ENCODE data around the gene PSPN. TPM values are rescaled to one million over a fixed set of nuclear protein-coding genes. Genes with fewer than 3 reads are reported as not detected.
A peak's percentile ranks its signal among the peaks of the same experiment; 100 is the strongest.

PSPN gene
- total RNA-seq, 6 experiments from 2014 or later, result 1.1 to 2.0 (median 1.5) TPM

GRCh38 chr19:6421075-6422014 lies 45.6 kb upstream of the PSPN start:
- H3K9me3 Mint-ChIP-seq, result no peaks in the 10 kb centered on the region
- H3K27me3 Mint-ChIP-seq (ENCODE audit: insufficient read depth), result peaks cover 5% of the 10 kb centered on the region; the same call in 1 of the 2 replicates
- peak overlapping the region; percentile 34; the same call in 1 of the 2 replicates for H3K27ac Mint-ChIP-seq
- peaks cover 26% of the 10 kb centered on the region for H3K4me1 Mint-ChIP-seq (ENCODE audit: low read depth)
- DNase-seq, result no peak
- H3K4me3 Mint-ChIP-seq, result no peak overlapping the region
- TF ChIP-seq CTCF (IDR thresholded peaks at IDR 0.05), result no peak
- peaks cover 23% of the 10 kb centered on the region for H3K36me3 Mint-ChIP-seq (ENCODE audit: low read depth)

- no peak overlapping the region for H3K4me3 Mint-ChIP-seq
- no peak overlapping the region for H3K27ac Mint-ChIP-seq
- H3K36me3 Mint-ChIP-seq (ENCODE audit: low read depth), result peaks cover 18% of the 10 kb centered on the region
- no peaks in the 10 kb centered on the region for H3K9me3 Mint-ChIP-seq
- DNase-seq, result no peak
- no peak for TF ChIP-seq CTCF (IDR thresholded peaks at IDR 0.05)
- peaks cover 17% of the 10 kb centered on the region for H3K4me1 Mint-ChIP-seq (ENCODE audit: low read depth)
- peaks cover 1% of the 10 kb centered on the region; the same call in 1 of the 2 replicates for H3K27me3 Mint-ChIP-seq (ENCODE audit: insufficient read depth)
Measured at GRCh38 chr19:6418562-6418932, 42.8 kb upstream of the PSPN start.

DNA sequence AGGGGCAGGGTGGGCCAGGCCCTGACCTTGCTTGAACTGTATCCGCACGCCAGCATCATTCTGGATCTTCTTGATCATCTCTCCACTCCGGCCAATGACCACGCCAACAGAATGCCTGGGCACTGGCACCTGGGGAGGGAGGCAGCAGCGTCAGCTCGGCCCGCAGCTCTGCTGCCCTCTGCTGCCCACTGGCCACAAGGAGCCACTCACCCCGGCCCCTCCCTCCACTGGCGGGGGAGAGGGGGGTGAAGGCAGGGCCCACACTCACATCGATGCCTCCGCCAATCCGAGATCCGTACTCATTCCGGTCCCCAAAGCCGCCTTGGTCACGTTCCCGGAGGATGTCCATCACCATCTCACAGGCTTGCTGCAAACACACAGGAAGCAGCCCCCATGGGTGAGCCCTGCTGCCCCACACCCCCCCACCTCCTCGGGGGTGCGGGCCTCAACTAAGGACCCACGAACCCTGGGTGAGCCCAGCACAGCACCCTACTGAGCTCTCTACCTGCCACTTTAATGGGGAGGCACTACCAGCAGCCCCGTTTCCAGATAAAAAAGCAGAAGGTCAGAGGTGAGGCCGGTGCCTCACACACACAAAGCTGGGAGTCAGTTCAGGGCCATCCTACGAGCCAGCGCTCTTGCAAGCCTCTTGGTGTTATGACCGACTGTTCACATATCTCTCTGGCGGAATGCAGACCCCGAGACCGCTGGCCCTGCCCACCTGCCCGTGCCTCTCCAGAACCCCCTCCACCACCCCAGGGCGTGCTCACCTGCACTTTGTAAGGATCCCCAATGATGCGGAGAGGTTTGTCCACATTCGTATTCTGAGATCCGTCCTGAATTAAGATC lies 42.2 kb upstream of the PSPN start:
- Mint-ChIP-seq H3K36me3 (ENCODE audit: low read depth) (peaks cover 18% of the 10 kb centered on the region), H3K4me1 (ENCODE audit: low read depth) (peaks cover 11% of the 10 kb centered on the region), H3K27ac (no peak overlapping the region), H3K4me3 (no peak overlapping the region), H3K9me3 (no peaks in the 10 kb centered on the region), H3K27me3 (ENCODE audit: insufficient read depth) (peaks cover 1% of the 10 kb centered on the region; the same call in 1 of the 2 replicates)
- TF ChIP-seq CTCF (IDR thresholded peaks at IDR 0.05), result peak; percentile 62
- DNase-seq, result no peak

- Mint-ChIP-seq H3K4me3 (no peak overlapping the region), H3K36me3 (ENCODE audit: low read depth) (peaks cover 13% of the 10 kb centered on the region), H3K4me1 (ENCODE audit: low read depth) (no peaks in the 10 kb centered on the region; the same call in 1 of the 2 replicates), H3K9me3 (no peaks in the 10 kb centered on the region), H3K27me3 (ENCODE audit: insufficient read depth) (no peaks in the 10 kb centered on the region), H3K27ac (no peak overlapping the region)
- TF ChIP-seq CTCF (IDR thresholded peaks at IDR 0.05), result no peak
- DNase-seq, result no peak
Measured at GRCh38 chr19:6416658-6417405, 41.1 kb upstream of the PSPN start.

- Mint-ChIP-seq H3K27ac (no peak overlapping the region), H3K36me3 (ENCODE audit: low read depth) (peaks cover 8% of the 10 kb centered on the region), H3K9me3 (no peaks in the 10 kb centered on the region), H3K4me1 (ENCODE audit: low read depth) (no peaks in the 10 kb centered on the region; the same call in 1 of the 2 replicates), H3K27me3 (ENCODE audit: insufficient read depth) (no peaks in the 10 kb centered on the region), H3K4me3 (no peak overlapping the region)
- TF ChIP-seq CTCF (IDR thresholded peaks at IDR 0.05), result no peak
- no peak for DNase-seq
Measured at GRCh38 chr19:6415591-6416190, 40.0 kb upstream of the PSPN start.
